ENCODE results near the gene CLCN7.

The CLCN7 gene

DNA sequence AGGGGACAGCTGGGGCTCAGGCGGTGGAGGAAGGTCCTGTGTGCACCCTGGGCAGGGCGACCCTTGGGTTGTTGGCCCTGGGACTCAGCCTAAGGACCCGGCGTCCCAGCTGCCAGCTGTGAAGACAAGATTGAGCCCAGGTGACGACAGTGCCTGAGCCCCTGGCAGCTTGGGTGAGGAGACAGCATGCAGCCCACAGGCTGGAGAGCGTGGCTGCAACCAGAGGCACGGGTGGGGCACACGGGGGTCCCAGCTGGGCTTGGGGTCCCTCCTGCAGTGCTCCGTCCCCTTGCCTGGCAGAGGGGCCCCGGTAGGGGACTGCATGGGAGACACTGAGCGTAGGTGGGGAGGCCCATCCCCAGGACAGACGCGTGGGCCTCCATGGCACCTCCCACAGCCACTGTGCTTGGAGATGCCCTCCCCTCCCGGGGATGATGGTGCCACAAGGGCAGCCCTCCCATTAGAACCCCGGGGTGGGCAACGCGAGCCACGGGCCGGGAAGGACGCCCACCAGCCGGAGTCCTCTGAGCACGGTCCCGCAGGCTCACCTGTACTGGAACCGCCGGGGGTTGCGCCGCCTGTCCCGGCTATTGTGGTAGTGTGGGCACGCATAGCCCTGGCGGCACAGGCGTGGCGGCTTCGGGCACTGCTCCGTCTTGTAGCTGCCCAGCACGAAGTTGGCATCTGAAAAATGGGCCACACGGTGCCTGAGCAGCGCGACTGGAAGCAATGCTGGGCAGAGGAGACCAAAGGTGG is 75.8 kb downstream of the CLCN7 start:
- POLR2A ChIA-PET = no interaction called here
- H3K4me3 ChIP-seq (ENCODE audit: control insufficient read depth in 1 of 7, extremely low read depth in 1 of 7, insufficient read depth in 4 of 7, low read depth in 2 of 7, low read length in 6 of 7) = no peak overlapping the region
- CTCF ChIA-PET = interaction anchor here (0.8 to 0.9 kb wide), 2 partner anchors 45 to 65 kb away, joined by 3 read pairs; no protein-coding TSS in a partner anchor

DNA sequence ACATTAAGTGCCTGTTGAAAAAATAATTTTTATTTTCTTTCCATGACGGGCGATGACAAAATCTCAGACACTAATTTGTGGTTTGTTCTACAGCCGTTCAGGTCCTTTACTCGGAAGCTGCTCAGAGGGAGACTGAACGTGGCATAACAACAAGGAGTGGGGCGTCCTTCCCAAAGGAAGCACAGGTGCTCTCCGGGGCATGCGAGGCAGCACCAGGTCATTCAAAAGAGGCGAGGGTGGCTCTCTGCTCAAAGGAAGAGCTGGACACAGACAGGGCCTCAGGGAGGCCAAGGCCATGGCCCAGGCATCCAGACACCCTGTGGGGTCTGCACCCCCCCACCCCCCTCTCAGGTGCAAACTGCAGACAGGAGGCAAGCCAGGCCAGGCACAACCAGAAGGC is 76.5 kb downstream of the CLCN7 start:
- ChIA-PET POLR2A (no interaction called here), CTCF (interaction anchor here (0.8 to 0.9 kb wide), 2 partner anchors 44 to 65 kb away, joined by 3 read pairs; no protein-coding TSS in a partner anchor)
- WGBS (ENCODE audit: insufficient coverage) = 90% methylated on average over 8 of the region's 9 CpGs
- H3K36me3 ChIP-seq (ENCODE audit: control insufficient read depth in 4 of 4, insufficient read depth in 4 of 4, low read length in 3 of 4) = peaks cover 9 to 82% (median 48%) of the 10 kb centered on the region in 4 experiments
- H3K4me3 ChIP-seq (ENCODE audit: control insufficient read depth in 1 of 7, extremely low read depth in 1 of 7, insufficient read depth in 4 of 7, low read depth in 2 of 7, low read length in 6 of 7) = no peak overlapping the region
- H3K27me3 ChIP-seq (replicated peaks in 2 of 5; ENCODE audit: control insufficient read depth in 4 of 5, insufficient read depth in 5 of 5, low read length in 4 of 5) = no peaks in the 10 kb centered on the region
- no peaks in the 10 kb centered on the region for H3K9me3 ChIP-seq (ENCODE audit: control extremely low read depth in 1 of 5, control insufficient read depth in 4 of 5, insufficient read depth in 2 of 5, low read depth in 1 of 5, low read length in 4 of 5)
- H3K27ac ChIP-seq (ENCODE audit: insufficient read depth in 1 of 2, low read depth in 1 of 2, low read length in 2 of 2, poor library complexity in 1 of 2, severe bottlenecking in 2 of 2) = no peak overlapping the region
- DNase-seq = no peak
- H3K4me1 ChIP-seq (ENCODE audit: control extremely low read depth in 1 of 4, control insufficient read depth in 4 of 4, insufficient read depth in 4 of 4, low read length in 3 of 4) = no peaks in the 10 kb centered on the region

More for the DNA sequence above, 75.8 kb downstream of the CLCN7 start:
- Histone ChIP-seq H3K9me3 (ENCODE audit: control extremely low read depth in 1 of 5, control insufficient read depth in 4 of 5, insufficient read depth in 2 of 5, low read depth in 1 of 5, low read length in 4 of 5) (no peaks in the 10 kb centered on the region), H3K4me1 (ENCODE audit: control extremely low read depth in 1 of 4, control insufficient read depth in 4 of 4, insufficient read depth in 4 of 4, low read length in 3 of 4) (no peaks in the 10 kb centered on the region), H3K36me3 (ENCODE audit: control insufficient read depth in 4 of 4, insufficient read depth in 4 of 4, low read length in 3 of 4) (peaks cover 14 to 82% (median 45%) of the 10 kb centered on the region in 4 experiments), H3K27me3 (replicated peaks in 2 of 5; ENCODE audit: control insufficient read depth in 4 of 5, insufficient read depth in 5 of 5, low read length in 4 of 5) (no peaks in the 10 kb centered on the region), H3K27ac (ENCODE audit: insufficient read depth in 1 of 2, low read depth in 1 of 2, low read length in 2 of 2, poor library complexity in 1 of 2, severe bottlenecking in 2 of 2) (no peak overlapping the region)
- no peak for DNase-seq
- WGBS (ENCODE audit: insufficient coverage) = 99% methylated on average over 37 of the region's 38 CpGs

DNA sequence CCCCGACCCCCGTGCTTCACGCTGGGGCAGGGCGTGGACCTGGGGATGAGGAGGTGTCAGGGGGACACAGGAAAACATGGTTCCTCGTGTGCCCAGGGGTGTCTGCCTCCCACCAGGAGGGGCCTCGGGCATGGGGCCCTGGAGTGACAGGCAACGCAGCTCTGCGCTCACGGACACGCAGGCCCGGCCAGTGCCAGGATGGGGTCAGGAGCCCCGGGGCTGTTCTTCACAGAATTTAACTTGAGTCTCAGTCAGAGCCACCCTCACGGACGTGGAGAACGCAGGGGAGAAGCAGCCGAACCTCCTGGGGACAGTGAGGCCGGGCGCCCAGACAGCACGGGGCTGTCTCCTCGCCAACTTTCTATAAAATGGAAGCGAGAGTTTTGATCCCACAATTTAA is 77.0 kb downstream of the CLCN7 start:
- CTCF ChIA-PET = interaction anchor here (0.8 kb wide), 1 partner anchor 66 kb away, joined by 3 read pairs; no protein-coding TSS in a partner anchor
- Histone ChIP-seq H3K27me3 (replicated peaks in 2 of 5; ENCODE audit: control insufficient read depth in 4 of 5, insufficient read depth in 5 of 5, low read length in 4 of 5) (no peaks in the 10 kb centered on the region), H3K27ac (ENCODE audit: insufficient read depth in 1 of 2, low read depth in 1 of 2, low read length in 2 of 2, poor library complexity in 1 of 2, severe bottlenecking in 2 of 2) (no peak overlapping the region), H3K9me3 (ENCODE audit: control extremely low read depth in 1 of 5, control insufficient read depth in 4 of 5, insufficient read depth in 2 of 5, low read depth in 1 of 5, low read length in 4 of 5) (no peaks in the 10 kb centered on the region), H3K36me3 (ENCODE audit: control insufficient read depth in 4 of 4, insufficient read depth in 4 of 4, low read length in 3 of 4) (peaks cover 11 to 82% (median 48%) of the 10 kb centered on the region in 4 experiments), H3K4me1 (ENCODE audit: control extremely low read depth in 1 of 4, control insufficient read depth in 4 of 4, insufficient read depth in 4 of 4, low read length in 3 of 4) (no peaks in the 10 kb centered on the region), H3K4me3 (ENCODE audit: control insufficient read depth in 1 of 7, extremely low read depth in 1 of 7, insufficient read depth in 4 of 7, low read depth in 2 of 7, low read length in 6 of 7) (no peak overlapping the region)
- POLR2A ChIA-PET = no interaction called here
- WGBS (ENCODE audit: insufficient coverage) = 98% methylated on average over 17 of the region's 21 CpGs
- no peak for DNase-seq

DNA sequence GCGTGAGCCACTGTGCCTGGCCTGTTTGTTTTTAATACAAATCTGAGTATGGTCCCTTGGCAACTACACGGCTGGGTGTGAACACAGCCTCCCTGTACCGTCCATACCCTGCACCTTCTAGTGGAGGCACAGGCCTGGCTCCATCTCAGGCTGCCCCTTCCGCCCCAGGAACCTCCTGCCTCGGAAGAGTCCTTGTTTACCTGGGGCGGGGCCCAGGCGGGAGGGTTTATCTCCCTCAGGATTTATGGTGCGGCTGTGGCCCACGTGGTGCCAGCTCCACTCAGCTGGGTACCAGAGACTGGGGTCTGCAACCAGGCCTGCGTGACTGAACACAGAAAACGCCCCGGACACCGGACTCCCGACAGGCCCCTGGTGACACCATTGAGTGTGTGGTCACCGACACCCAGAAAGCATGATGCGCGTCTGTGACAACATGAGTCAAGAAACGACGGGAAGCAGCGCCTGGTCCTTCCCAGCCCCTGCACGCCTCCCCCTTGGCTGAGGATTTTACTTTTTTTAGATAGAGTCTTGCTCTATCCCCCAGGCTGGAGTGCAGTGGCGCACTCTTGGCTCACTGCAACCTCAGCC is 79.3 kb downstream of the CLCN7 start:
- 100% methylated on average over 20 of the region's 22 CpGs for WGBS (ENCODE audit: insufficient coverage)
- CTCF ChIA-PET = no interaction called here
- H3K36me3 ChIP-seq (ENCODE audit: control insufficient read depth in 4 of 4, insufficient read depth in 4 of 4, low read length in 3 of 4) = peaks cover 7 to 74% (median 35%) of the 10 kb centered on the region in 4 experiments

More for the DNA sequence above, 79.3 kb downstream of the CLCN7 start:
- H3K4me1 ChIP-seq (ENCODE audit: control extremely low read depth in 1 of 4, control insufficient read depth in 4 of 4, insufficient read depth in 4 of 4, low read length in 3 of 4) = no peaks in the 10 kb centered on the region
- no peak overlapping the region for H3K4me3 ChIP-seq (ENCODE audit: control insufficient read depth in 1 of 7, extremely low read depth in 1 of 7, insufficient read depth in 4 of 7, low read depth in 2 of 7, low read length in 6 of 7)
- DNase-seq = no peak
- H3K27me3 ChIP-seq (replicated peaks in 2 of 5; ENCODE audit: control insufficient read depth in 4 of 5, insufficient read depth in 5 of 5, low read length in 4 of 5) = no peaks in the 10 kb centered on the region
- no peaks in the 10 kb centered on the region for H3K9me3 ChIP-seq (ENCODE audit: control extremely low read depth in 1 of 5, control insufficient read depth in 4 of 5, insufficient read depth in 2 of 5, low read depth in 1 of 5, low read length in 4 of 5)
- no peak overlapping the region for H3K27ac ChIP-seq (ENCODE audit: insufficient read depth in 1 of 2, low read depth in 1 of 2, low read length in 2 of 2, poor library complexity in 1 of 2, severe bottlenecking in 2 of 2)
- POLR2A ChIA-PET = no interaction called here

All from common myeloid progenitor, CD34-positive (primary cell).